Stimulated activated CD4-positive, alpha-beta T cell treated with anti-CD3 and anti-CD28 coated beads, Interleukin-12 subunit alpha, Interleukin-12 subunit beta, amount 100 ng/mL, for 48 hours (primary cell): ENCODE measurements around the gene TIMM44.

Experiments
- DNase-seq, 3 donors: peaks; one replicate each; pipeline ENCODE4 v3.0.0-alpha.2; 2020; ENCODE audit warnings: low read depth in 2 of 3, low spot score in 1 of 3

TIMM44 gene

GRCh38 chr19:7877249-7877836 lies 66.1 kb downstream of the TIMM44 start:
- no peak for DNase-seq
